ENCODE results near the gene SCTR.

SCTR gene

DNA sequence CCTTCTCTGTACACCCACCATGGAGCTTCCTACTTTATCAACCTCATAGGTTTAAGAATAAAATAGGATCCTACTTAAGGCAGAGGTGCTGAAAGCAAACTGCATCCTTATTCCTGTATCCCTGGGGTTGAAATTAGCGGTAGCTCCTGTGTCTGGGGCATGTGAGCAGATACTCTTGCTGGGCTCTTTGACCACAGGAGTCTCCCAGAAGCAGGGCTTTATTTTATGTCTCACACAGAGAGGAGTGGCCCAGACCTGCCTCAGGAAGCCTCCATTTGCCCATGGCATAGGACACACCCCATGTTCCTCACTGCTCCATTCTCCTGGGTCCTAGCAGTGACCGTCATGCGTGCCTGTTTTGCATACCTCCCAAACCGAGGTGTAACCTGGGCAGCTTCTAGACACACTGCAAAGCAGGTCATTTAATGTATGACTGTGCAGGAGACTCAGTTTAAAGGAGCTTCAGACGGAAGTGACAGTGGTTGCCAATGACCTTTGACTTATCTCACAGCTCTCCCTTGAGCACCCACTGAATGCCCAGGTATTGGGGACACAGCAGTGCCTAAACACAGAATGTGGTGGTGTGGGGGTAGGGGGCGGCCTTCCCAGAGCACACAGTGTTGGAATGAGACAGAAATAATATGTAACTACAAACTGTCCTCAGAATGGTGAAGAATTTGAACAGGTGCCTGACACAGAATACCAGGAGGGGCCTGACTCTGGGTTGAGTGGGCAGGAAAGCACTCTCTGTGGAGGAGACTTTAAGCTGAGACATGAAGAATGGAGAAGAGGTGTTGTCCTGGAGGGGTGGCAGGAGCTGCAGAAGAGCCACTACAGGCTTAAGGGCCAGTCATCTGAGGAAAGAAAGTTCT, 89.0 kb downstream of the SCTR start:
- no peak overlapping the region for H3K4me3 ChIP-seq (replicated peaks; ENCODE audit: low read depth, low read length)
- H3K36me3 ChIP-seq (ENCODE audit: control insufficient read depth, insufficient read depth, low read length): no peaks in the 10 kb centered on the region
- DNase-seq (ENCODE audit: extremely low read depth, insufficient read length): no peak
- TF ChIP-seq, protein P1, sequence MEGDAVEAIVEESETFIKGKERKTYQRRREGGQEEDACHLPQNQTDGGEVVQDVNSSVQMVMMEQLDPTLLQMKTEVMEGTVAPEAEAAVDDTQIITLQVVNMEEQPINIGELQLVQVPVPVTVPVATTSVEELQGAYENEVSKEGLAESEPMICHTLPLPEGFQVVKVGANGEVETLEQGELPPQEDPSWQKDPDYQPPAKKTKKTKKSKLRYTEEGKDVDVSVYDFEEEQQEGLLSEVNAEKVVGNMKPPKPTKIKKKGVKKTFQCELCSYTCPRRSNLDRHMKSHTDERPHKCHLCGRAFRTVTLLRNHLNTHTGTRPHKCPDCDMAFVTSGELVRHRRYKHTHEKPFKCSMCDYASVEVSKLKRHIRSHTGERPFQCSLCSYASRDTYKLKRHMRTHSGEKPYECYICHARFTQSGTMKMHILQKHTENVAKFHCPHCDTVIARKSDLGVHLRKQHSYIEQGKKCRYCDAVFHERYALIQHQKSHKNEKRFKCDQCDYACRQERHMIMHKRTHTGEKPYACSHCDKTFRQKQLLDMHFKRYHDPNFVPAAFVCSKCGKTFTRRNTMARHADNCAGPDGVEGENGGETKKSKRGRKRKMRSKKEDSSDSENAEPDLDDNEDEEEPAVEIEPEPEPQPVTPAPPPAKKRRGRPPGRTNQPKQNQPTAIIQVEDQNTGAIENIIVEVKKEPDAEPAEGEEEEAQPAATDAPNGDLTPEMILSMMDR (IDR thresholded peaks at IDR 0.05; ENCODE audit: insufficient read depth, low read length, poor library complexity, severe bottlenecking): no peak
- H3K27me3 ChIP-seq (replicated peaks; ENCODE audit: control insufficient read depth, insufficient read depth, low read length): peaks cover 4% of the 10 kb centered on the region; the same call in 1 of the 2 replicates

DNA sequence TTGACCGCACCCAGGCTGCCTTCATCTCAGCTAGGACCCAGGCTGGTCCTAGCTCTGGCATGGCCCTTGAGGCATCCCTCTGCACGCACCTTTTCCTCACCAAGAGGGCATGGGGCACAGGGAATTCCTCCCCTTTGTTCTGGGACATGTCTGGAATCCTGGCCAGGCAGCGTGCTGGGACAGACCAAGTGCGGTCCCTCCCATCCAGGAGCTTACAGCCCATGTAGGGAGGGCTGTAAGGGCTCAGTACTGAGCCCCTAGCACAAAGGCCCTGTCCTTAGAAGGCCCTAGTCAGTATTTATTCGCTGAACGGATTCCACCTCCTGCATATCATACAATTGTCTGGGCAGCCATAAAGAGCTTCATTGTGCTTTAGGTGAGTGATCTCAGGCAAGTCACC, 89.6 kb downstream of the SCTR start:
- TF ChIP-seq, protein P1 (IDR thresholded peaks at IDR 0.05; ENCODE audit: insufficient read depth, low read length, poor library complexity, severe bottlenecking): no peak
- Histone ChIP-seq H3K36me3 (ENCODE audit: control insufficient read depth, insufficient read depth, low read length) (no peaks in the 10 kb centered on the region), H3K27me3 (replicated peaks; ENCODE audit: control insufficient read depth, insufficient read depth, low read length) (peaks cover 4% of the 10 kb centered on the region; the same call in 1 of the 2 replicates), H3K4me3 (replicated peaks; ENCODE audit: low read depth, low read length) (no peak overlapping the region)
- DNase-seq (ENCODE audit: extremely low read depth, insufficient read length): no peak

DNA sequence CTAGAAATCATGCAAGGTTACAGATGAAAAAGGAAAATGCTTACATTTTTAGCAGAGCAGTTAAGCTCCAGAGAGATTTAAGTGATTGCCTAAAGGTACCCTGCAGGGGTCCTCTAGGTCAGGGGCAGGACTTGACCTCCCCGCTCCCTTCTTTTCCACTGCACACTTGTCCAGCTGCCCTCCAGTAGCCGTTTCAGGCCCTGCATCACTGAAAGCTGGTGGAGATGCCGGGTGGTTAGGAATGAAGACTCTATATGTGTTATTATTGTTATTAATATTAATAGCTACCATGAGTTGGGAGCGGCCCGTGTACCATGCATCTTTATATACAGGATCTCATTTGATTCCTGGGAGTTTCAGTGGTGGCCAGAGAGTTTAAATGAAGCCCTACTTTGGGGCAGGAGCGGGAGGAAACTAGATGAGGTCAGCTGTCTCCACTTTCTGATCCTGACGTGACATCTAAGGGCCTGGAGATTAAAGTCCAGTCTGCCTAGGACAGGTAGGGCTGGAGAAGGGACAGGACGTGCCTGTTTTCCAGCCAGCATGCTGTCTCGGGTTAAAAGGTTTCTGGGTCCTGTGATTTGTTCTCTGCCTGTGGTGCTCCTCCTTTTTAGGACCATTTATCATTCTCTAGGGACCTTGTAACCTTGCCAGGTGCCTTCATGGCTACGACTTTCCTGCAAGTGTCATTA, 90.5 kb downstream of the SCTR start:
- Histone ChIP-seq H3K27me3 (replicated peaks; ENCODE audit: control insufficient read depth, insufficient read depth, low read length) (peaks cover 4% of the 10 kb centered on the region; the same call in 1 of the 2 replicates), H3K4me3 (replicated peaks; ENCODE audit: low read depth, low read length) (no peak overlapping the region), H3K36me3 (ENCODE audit: control insufficient read depth, insufficient read depth, low read length) (no peaks in the 10 kb centered on the region)
- TF ChIP-seq, protein P1 (IDR thresholded peaks at IDR 0.05; ENCODE audit: insufficient read depth, low read length, poor library complexity, severe bottlenecking): no peak
- DNase-seq (ENCODE audit: extremely low read depth, insufficient read length): no peak

DNA sequence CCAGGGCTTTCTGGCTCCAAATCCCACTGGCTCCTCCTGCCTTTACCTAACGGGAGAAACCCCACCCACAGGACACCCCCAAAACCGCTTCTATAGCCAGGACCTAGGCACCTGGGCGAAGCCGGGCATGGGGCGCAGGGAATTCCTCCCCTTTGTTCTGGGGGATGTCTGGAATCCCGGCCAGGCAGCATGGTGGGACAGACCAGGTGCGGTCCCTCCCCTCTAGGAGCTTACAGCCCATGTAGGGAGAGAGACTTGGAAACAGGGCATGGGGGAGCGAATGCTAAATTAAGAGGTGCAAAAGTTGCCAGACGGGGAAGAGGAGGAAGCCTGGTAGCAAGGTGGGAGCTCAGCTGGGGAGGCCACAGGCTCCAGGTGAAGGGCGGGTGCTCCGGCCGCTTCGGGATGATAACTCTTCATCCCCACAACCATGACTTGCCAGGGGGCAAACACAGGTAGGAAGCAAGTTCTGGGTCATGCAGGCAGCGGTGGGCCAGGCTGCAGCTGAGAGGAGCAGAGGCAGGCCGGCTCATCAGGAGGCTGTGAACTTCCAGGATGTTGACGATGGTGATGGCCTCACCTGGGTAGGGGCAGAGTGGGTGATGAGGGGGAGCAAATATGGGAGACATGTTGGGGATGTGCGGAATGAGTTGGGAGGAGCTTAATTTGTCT, 91.3 kb downstream of the SCTR start:
- Histone ChIP-seq H3K27me3 (replicated peaks; ENCODE audit: control insufficient read depth, insufficient read depth, low read length) (peaks cover 4% of the 10 kb centered on the region; the same call in 1 of the 2 replicates), H3K4me3 (replicated peaks; ENCODE audit: low read depth, low read length) (no peak overlapping the region), H3K36me3 (ENCODE audit: control insufficient read depth, insufficient read depth, low read length) (no peaks in the 10 kb centered on the region)
- TF ChIP-seq, protein P1 (IDR thresholded peaks at IDR 0.05; ENCODE audit: insufficient read depth, low read length, poor library complexity, severe bottlenecking): no peak
- no peak for DNase-seq (ENCODE audit: extremely low read depth, insufficient read length)

DNA sequence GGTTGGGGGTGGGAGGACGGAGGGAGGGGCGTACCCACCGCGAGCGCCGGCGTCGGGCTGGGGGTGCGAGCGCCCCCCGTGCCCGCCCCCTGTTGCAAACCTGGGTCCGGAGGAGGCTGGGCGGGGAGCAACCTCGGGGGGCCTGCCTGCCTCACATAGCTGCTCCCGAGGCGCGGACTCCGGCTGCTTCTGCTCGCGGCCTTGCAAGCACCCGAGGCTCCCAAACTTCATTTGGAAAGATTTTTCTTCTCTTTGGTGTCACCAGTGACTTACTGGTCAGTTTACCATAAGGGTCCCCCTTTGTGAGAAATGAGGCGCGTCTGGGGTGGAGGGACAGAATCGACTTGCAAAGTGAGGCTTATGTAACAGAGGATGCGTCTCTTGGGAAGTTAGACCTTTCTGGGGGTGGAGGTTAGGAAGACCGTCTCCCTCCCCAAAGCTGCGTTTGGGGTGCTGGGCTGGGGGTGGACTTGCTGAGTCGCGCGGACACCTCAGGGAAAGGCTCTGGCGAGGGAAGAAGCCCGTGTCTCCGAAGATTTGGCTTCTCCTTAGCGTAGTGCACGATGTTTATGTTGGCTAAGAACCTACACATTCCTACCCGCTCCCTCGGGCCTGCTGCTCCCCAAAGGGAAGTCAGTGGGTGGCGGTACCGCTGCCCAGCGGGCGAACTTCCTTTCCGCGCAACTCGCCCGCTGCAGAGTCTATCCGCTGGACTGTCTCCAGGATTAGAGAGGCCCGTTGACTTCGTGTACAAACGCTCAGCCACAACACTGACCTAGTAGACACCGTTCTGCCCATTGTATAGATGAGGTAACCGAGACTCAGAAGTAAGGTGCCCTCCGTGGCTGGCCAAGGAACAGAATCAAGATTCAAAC, 92.1 kb downstream of the SCTR start:
- DNase-seq (ENCODE audit: extremely low read depth, insufficient read length): no peak

More for the DNA sequence above, 92.1 kb downstream of the SCTR start:
- Histone ChIP-seq H3K36me3 (ENCODE audit: control insufficient read depth, insufficient read depth, low read length) (no peaks in the 10 kb centered on the region), H3K4me3 (replicated peaks; ENCODE audit: low read depth, low read length) (peak overlapping the region; percentile 41), H3K27me3 (replicated peaks; ENCODE audit: control insufficient read depth, insufficient read depth, low read length) (peaks cover 4% of the 10 kb centered on the region; the same call in 1 of the 2 replicates)
- TF ChIP-seq, protein P1 (IDR thresholded peaks at IDR 0.05; ENCODE audit: insufficient read depth, low read length, poor library complexity, severe bottlenecking): no peak
